GM18519 (cell line): ENCODE data around the gene PRSS22.

Source experiments
- ATAC-seq: cut with Tn5 transposase; IDR thresholded peaks from one replicate; pipeline ENCODE4 v1.9.1; 2021; ENCODE audit warnings: mild to moderate bottlenecking, moderate library complexity; ENCODE audit not compliant: unreplicated experiment, low FRiP score

PRSS22 gene

DNA sequence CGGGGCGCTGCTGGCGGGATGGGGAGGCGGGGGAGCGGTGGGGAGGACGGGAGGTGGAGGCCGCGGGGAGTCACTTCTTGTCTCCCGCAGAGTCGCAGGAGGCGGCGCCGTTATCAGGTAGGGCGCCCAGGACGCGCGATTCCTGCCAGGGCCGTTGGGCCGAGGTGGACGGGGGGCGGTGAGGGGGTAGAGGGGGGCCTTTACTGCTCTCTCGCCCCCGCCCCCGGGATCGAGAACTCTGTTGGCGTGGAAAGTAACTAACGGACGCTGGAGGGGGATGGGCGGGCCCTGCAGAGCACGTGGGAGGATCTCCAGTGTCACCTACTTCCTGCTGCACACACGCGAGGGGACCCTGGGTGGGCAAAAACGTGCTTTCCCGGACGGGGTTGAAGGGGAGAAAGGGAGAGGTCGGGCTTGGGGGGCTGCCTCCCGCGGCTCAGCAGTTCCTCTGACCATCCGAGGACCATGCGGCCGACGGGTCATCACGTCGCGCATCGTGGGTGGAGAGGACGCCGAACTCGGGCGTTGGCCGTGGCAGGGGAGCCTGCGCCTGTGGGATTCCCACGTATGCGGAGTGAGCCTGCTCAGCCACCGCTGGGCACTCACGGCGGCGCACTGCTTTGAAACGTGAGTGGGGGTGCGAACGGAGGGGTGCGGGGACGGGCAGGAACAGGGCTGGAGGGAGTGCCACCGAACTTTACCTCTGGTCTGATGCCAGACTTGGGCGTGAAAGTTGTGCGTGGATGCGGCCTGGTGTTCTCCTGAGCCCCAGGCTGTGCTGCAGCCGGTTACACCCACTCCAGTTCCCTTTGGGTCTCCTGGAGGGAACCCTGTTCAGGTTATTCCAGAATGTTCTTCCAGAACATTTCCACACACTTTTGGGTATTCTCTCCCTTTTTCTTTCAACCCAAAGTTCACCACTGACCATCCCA is 40.4 kb downstream of the PRSS22 start:
- no peak for ATAC-seq

DNA sequence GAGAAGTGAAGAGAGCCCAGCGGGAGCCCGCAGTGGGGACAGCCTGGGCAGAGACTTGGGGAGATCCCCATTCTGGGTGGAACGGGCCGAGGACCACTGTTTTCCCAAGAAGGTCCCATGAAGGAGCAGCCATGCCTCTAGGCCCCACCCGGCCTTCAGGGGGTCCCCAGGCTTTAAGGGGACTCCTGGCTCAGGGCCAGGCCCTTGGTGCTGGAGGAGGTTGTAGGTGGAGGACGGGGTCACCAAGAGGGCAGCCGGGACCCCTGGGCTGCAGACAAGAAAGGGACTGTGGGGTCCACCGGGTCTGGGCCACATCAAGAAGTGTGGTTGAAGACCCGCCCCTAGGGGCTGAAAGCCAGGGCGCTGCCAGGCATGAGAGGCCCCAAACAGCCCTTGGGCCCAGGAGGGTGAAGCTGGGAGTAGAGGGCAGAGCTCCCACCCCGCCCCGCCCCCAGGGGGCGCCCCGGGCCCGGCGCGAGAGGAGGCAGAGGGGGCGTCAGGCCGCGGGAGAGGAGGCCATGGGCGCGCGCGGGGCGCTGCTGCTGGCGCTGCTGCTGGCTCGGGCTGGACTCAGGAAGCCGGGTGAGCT is 41.1 kb downstream of the PRSS22 start, which contains the start of gene PRSS21:
Gene PRSS21, plus strand, starts transcription at position 487 of the 589 bp plus-strand sequence. Its CDS starts 32 bp downstream, at position 519.
- no peak for ATAC-seq

DNA sequence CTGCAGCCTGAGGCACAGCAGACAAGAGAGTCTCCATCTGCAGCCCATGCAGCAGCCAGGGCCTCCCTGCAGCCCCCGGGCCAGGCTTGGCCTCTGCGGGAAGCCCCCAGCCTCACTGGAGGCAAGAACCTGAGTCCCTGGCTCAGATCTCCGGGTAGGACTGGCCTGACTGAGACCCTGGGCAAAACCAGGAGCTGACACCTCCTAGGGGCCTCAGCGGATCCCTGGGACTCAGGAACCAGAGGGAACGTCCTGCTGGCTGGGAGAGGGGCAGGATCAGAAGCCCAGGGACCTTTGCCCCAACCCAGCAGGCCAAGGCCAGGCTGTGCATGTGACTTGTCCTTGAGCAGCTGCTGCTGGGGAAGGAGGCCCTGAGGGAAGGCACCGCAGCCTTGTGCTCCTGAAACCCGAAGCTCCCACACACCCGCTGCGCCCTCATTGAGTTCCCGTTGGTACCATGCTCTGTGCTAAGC is 42.6 kb downstream of the PRSS22 start:
- no peak for ATAC-seq

DNA sequence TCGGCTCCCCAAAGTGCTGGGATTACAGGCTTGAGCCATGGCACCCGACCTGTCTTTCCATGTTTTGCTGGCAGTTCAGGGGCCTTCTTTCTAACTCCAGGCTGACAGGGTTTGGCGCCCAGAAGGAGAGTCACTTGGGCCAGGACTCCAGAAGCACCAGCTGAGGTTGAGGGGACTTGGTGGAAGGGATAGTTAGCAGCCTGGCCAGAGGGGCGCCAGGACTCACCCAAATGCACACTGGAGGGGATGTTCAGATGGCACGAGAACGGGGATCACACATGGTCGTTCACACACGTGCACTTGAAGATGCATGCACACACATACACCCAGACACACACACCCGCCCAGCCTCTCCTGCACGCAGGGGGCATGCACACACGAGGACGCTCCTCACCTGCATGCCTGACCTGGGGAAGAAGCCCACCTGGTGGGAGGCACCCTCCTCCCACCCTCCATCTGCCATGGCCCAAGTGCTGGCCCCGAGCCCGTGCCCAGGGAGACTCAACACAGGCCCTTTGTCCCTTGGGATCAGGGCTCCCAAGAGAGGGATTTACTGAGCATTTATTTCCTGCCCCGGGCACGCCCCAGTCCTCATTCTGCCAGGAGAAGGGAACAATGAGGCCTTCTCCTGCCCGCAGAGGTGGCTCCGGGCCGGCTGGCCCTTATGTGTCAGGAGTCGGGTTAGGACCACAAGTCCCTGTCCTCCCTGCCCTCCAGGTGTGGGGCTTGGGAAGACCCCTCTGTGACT is 43.2 kb downstream of the PRSS22 start:
- no peak for ATAC-seq

DNA sequence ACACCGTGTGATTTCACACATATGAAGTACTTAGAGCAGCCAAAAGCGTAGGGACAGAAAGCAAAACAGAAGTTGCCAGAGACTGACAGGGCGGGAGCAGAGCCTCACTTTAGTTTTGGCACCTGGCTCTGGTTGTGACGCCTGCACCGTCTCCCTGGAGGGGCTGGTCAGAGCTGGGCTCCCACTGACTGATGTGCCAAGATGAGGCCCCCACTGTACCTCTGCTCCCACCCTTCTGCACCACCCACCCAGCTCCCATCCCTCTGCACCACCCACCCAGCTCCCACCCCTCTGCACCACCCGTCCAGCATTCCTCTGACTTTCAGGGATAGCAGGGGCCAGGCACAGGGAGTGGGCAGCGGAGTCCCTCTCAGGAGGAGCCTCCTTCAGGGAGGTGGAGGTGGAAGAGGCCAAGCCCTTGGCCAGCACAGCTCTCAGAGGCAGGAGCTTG is 44.2 kb downstream of the PRSS22 start:
- ATAC-seq: no peak

DNA sequence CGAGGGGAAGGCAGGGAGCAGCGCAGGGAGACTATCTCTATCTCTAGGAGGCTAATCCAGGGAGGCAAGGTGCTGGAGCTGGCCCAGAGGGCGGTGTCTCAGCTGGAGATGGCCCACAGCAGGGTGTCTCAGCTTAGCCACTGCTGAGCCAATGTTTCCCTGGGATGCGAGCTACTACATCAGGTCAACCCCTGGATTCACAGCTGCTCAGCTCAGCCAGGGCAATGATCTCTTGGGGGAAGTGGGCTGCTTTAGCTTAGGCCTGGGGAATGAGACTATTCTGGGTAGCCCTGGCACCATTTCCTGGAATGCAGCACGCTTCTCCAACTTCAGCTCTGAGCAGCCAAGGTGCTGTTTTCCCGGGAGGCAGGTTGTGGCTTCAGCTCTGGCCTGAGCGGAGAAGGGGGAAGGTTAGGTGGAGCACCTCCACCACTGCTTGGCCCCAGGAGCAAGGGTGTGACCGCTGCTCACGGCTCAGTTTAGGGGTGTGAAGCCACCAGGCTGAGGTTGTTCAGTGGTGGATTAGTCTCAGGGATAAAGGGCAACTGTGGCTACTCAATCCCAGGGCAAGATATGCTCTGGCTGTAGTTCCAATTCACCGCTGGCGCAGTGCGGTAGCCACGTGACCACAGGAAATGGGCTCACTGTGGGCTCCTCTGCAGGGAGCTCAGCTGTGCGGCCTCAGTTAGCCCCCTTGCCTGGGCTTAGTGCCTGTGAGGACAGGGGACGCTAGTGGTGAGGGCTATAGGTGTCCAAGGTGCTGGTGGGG is 46.1 kb downstream of the PRSS22 start:
- ATAC-seq: no peak

DNA sequence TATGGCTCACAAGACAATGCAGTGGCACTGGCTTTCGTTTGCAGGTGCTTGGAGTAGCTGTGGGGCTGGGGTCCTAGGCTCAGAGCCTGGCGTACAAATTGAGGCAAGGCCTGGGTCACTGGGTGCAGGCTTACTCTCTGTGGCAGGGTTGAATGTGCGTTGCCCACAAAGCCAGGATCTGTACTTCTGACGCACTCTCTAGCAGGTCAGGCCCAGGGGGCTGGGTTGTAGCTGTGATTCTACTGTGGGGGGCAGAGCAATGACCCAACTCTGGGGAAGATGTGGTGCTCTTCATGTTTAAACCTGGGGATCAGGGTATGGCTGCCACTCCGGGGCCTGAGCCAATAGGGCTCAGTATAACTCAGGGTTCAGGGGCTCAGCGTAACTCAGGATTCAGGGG is 47.3 kb downstream of the PRSS22 start:
- no peak for ATAC-seq

DNA sequence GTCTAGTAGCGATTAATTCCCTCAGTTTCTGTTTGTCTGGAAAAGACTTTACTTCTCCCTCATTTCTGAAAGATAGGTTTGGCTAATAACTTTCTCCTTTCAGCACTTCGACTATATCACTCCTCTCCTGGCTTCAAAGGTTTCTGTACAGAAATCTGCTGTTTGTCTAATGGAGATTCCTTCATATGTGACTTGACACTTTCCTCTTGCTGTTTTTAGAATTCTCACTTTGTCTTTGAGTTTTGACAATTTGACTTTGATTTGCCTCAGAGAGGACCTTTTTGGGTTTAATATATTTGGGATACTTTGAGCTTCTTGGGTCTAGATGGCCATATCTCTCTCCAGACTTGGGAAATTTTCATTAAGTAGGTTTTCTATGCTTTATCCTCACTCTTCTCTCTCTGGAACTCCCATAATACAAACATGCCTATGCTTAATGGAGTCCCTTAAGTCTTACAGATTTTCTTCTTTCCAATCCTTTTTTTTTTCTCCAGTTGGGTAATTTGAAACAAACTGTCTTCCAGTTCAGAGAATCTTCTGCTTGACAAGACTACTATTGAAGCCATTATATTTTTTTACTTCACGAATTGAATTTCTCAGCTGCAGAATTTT is 48.7 kb downstream of the PRSS22 start:
- ATAC-seq: no peak

DNA sequence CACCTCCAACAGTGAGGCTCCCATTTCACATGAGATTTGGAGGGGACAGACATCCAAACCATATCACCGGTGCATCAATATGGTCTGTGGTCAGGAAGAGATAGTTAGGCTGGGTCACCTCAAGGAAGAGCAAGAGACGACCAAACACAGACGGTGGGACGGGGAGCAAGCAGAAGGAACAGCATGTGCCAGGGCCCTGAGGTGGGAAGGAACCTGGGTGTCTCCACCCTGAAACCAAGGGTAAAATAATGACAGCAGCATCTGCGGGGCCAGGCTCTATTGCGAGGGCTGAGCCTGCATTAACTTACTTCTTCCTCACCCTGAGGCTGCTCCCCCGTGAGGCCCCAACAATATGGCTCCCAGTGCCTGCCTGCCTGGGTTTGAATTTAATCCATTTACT is 49.8 kb downstream of the PRSS22 start:
- ATAC-seq: no peak

DNA sequence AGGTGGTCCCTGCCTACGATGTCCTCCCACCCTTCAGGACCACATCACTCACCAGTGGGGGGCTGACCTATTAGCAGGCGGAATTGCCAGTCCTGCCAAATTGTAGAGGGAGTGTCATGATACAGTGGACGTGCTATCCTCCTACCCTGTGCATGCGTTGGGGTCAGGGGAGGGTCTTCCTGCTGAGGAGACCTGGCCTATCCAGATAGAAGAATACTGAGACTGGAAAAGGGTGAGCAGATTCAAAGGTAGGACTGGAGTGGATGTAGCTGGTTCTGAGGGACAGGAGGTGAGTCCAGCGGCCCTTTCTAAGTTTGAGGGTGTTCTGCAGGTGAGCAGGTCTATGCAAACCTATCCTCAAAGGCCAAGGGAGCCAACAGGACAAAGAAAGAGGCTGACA is 51.7 kb downstream of the PRSS22 start:
- ATAC-seq: no peak

DNA sequence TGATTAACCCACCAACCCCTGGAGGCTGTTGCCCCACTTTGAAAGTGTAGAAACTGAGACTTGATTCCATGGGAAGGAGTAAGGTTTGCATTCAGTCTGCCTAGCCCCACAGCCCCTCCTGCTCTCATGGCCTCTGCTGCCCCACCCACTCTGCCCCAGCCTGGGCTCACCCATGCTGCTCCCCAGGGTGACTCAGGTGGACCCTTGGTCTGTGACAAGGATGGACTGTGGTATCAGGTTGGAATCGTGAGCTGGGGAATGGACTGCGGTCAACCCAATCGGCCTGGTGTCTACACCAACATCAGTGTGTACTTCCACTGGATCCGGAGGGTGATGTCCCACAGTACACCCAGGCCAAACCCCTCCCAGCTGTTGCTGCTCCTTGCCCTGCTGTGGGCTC is 53.2 kb downstream of the PRSS22 start:
- ATAC-seq: no peak

DNA sequence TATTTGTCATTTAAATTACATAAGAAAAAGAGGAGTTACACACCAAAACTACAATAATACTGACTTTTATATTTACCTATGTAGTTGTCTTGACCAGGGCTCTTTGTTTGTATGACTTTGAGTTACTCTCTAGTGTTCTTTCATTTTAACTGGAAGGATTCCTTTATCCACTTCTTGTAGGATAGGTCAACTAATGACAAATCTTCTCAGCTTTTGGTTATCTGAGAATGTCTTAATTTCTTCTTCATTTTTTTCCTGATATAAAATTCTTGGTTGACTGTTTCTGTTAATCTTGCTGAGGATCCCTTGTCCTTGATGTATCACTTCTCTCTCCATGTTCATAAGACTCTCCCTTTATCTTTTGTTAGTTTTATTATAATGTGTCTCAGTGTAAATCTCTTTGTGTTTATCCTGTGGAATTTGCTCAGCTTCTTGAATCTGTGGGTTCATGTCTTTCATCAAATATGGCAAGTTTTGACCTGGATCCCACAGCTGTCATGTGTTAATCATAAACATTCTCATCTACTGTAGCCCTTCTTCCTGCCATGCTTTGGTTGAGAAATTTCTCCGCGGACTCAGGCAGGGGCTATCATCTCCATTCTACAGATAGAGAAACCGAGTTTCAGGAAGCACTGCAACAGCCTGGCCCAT is 54.3 kb downstream of the PRSS22 start:
- no peak for ATAC-seq
